GM18505 (cell line): ENCODE results near the gene GALNT9.

Experiments used
- ATAC-seq: cut with Tn5 transposase; IDR thresholded peaks from one replicate; pipeline ENCODE4 v1.9.1; 2021; ENCODE audit not compliant: unreplicated experiment
- POLR2A ChIP-seq: IDR thresholded peaks from 4 replicates; pipeline ENCODE4 v1.6.1; 2011; ENCODE audit warnings: borderline replicate concordance; ENCODE audit not compliant: insufficient read depth, insufficient read length; ENCODE audit errors: extremely low read depth

GALNT9 gene

GRCh38 chr12:132182206-132182710 is 147.1 kb downstream of the GALNT9 start:
- no peak for TF ChIP-seq POLR2A
- ATAC-seq = no peak

- no peak for ATAC-seq
- no peak for TF ChIP-seq POLR2A
These were observed 147.7 kb downstream of the GALNT9 start for GRCh38 chr12:132181570-132182200.

DNA sequence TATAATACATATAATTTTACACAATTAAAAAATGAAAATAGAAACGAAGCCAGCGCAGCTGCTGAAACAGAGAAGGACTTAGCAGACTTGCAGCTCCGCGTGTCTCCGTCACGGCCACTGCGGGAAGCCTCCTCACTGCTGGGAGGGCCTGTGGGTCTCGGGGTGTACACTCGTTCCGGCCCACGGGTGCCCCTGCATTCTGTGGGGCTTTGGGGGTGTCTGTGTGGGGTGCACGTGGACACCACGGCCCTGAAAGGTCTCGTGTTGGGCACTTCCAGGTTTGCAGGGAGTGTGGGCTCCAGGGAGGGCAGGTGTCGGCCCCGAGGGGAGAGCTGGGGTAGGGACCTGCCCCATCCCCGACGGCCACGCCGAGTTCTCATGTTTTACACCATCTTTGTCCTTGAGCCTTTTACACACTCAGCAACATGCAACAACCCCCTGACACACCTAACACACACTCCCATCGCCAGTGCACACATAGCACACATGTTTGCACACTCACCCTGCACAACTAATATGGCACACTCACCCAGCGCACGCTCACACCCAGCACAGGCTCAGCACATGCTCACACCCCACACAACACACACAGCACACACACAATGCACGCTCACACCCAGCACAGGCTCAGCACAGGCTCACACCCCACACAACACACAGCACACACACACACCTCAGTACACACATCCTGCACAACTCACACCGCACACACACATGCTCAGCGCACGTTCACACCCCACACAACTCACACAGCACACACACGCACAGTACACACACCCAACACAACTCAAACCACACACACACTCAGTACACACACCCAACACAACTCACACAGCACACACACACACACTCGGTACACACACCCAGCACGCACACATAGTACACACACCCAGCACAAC is 148.5 kb downstream of the GALNT9 start:
- ATAC-seq = no peak
- TF ChIP-seq POLR2A = no peak

- no peak for ATAC-seq
- TF ChIP-seq POLR2A = no peak
These were observed 149.7 kb downstream of the GALNT9 start for GRCh38 chr12:132179431-132180362.

- ATAC-seq = no peak
These were observed 150.5 kb downstream of the GALNT9 start for GRCh38 chr12:132178801-132179401.

DNA sequence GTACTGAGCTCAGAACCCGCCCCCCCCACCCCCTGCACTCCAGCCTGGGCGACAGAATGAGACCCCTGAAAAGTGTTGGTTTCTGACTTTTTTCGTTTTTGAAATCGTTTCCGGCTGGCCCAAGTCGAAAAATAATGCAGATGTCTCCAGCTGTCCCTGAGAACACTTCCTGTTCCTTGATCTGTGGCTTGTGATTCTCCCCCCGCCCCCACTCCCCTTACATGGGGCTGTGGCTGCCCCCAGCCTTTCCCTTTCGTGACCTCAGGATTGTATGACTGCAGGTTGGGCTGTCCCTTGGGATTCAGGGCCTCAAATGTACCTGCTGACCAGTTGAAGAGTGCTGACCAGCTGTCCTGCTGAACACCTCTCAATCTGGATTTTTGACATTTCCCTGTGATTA is 151.1 kb downstream of the GALNT9 start:
- TF ChIP-seq POLR2A = no peak
- ATAC-seq = no peak

More at GRCh38 chr12:132178801-132179401, 150.5 kb downstream of the GALNT9 start:
- TF ChIP-seq POLR2A = no peak

GRCh38 chr12:132176920-132177551 is 152.4 kb downstream of the GALNT9 start:
- TF ChIP-seq POLR2A = no peak

GRCh38 chr12:132176385-132176919 is 152.9 kb downstream of the GALNT9 start:
- ATAC-seq = no peak
- no peak for TF ChIP-seq POLR2A

More at GRCh38 chr12:132176920-132177551, 152.4 kb downstream of the GALNT9 start:
- ATAC-seq = no peak

GRCh38 chr12:132175496-132176384 is 153.6 kb downstream of the GALNT9 start:
- TF ChIP-seq POLR2A = no peak

DNA sequence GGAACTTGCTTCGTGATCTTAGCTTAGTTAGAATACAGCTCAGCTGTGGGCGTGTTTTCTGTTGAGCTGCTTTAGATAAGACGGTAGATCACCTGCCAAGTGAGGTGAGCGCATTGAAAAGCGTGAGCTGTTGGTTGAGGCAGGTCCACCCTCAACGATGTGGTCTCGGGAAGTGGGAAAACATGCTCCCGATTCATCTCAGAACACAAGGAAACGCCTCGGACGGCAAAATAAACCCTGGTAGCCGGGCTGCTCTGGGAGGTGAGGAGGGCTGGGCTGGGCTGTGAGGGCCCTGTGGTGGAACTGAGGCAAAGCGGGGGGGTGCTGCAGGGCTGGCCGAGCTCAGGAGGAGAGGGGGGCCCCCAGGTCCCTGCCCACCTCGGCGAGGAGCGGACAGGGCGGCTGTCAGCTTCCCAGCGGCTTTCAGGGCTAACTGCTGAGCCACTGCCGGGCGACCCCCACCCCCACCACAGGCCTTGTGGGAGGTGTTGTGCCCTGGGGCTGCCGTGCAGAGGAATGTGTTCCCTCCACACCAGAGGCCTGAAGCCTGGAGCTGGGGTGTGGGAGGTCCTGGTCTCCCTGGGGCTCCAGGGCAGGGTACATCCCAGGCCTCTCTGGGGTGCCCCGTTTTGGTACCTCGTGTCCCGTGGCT is 154.4 kb downstream of the GALNT9 start:
- ATAC-seq = no peak
- TF ChIP-seq POLR2A = no peak

More at GRCh38 chr12:132175496-132176384, 153.6 kb downstream of the GALNT9 start:
- no peak for ATAC-seq

DNA sequence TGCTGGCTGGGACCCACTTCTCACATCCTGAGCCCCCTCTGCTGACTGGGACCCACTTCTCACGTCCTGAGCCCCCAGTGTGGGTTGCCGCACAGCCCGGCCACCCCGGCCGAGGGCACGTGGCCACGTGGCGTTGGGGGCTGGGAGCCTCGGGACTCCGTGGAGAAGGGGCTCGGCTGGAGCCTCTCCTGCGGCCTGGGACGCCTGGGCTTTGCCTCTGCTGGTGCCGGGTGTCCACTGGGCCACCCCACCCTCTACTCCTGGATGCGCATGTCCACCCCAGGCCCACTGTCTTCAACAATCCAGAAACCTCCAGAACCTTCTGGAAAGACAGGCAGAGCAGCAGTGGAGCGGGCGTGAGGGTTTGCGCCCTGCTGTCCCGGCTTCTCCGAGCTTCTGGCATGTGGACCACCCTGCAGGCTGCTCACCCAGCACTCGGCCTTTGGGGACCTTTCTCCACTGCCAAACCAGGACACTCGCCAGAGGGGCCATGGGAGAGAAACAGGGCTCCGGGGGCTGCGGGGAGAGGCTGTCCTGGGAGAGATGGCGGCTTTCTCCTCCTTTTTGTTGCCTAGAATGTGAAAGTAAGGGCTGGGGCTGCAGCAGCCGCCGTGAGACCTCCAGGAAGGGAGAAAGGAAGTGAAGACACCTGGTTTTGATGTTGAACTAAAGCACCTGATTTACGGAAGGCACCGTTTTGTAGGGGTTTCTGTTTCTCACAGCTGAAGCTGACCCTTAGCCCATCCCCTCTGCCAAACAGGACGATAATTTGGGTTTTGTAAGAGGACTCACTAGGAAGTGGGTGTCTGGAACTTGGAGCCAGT is 155.2 kb downstream of the GALNT9 start:
- no peak for TF ChIP-seq POLR2A

More for the DNA sequence above, 155.2 kb downstream of the GALNT9 start:
- ATAC-seq = no peak
